SU-DHL-6 (cell line): ENCODE measurements around the gene MGRN1.

ENCODE experiments used
- H2AFZ ChIP-seq: fragments of 200-600 bp; sonication (generic); 2 replicates; pipeline ENCODE4 v1.6.1; 2014; ENCODE audit warnings: low read depth, mild to moderate bottlenecking, moderate library complexity, mixed read lengths, antibody characterized with exemption, low read length; ENCODE audit not compliant: severe bottlenecking
- H3F3A ChIP-seq: fragments of 200-600 bp; shearing (Covaris generic); 2 replicates; pipeline ENCODE4 v1.6.0; 2016; ENCODE audit warnings: antibody characterized with exemption, mild to moderate bottlenecking; ENCODE audit not compliant: insufficient read depth
- H3K27ac ChIP-seq: fragments of 200-600 bp; sonication (generic); 2 replicates; pipeline ENCODE4 v1.5.1; 2016; ENCODE audit warnings: low read depth, mild to moderate bottlenecking, low read length, moderate library complexity, mixed read lengths
- H3K27me3 ChIP-seq: fragments of 200-600 bp; sonication (generic), shearing (Covaris generic); 2 replicates; pipeline ENCODE4 v1.6.0; 2014; ENCODE audit warnings: mild to moderate bottlenecking, low read length
- H3K36me3 ChIP-seq: fragments of 200-600 bp; sonication (generic); 2 replicates; pipeline ENCODE4 v1.6.1; 2014; ENCODE audit warnings: mild to moderate bottlenecking, low read length, mixed read lengths
- H3K4me2 ChIP-seq: fragments of 300-600, 200-600 bp; shearing (Covaris generic), sonication (generic); 2 replicates; pipeline ENCODE4 v1.6.0; 2014; ENCODE audit warnings: low read length, low read depth, mild to moderate bottlenecking; ENCODE audit not compliant: poor library complexity, severe bottlenecking
- H3K4me3 ChIP-seq: fragments of 200-600 bp; sonication (generic); 2 replicates; pipeline ENCODE4 v1.5.1; 2014; ENCODE audit warnings: antibody characterized with exemption, low read length, mild to moderate bottlenecking, mixed read lengths; ENCODE audit not compliant: insufficient read depth, poor library complexity, severe bottlenecking
- H3K79me2 ChIP-seq: fragments of 200-600 bp; sonication (generic); 2 replicates; pipeline ENCODE4 v1.6.1; 2014; ENCODE audit warnings: mild to moderate bottlenecking, low read length, moderate library complexity; ENCODE audit not compliant: insufficient read depth
- H3K9ac ChIP-seq: fragments of 200-600 bp; sonication (generic); 2 replicates; pipeline ENCODE4 v1.7.0; 2014; ENCODE audit warnings: mild to moderate bottlenecking, low read length
- H3K9me2 ChIP-seq: fragments of 200-600 bp; sonication (generic); replicated peaks from 2 replicates; pipeline ENCODE4 v1.6.1; 2014; ENCODE audit warnings: low read length; ENCODE audit not compliant: insufficient read depth
- H3K9me3 ChIP-seq: fragments of 200-600 bp; sonication (generic); 2 replicates; pipeline ENCODE4 v1.6.1; 2014; ENCODE audit warnings: low read length, mixed read lengths; ENCODE audit not compliant: insufficient read depth
- H4K20me1 ChIP-seq: fragments of 200-600 bp; sonication (generic); 2 replicates; pipeline ENCODE4 v1.6.1; 2014; ENCODE audit warnings: low read depth, mild to moderate bottlenecking, antibody characterized with exemption, low read length, moderate library complexity, mixed read lengths
- EZH2phosphoT487 ChIP-seq: fragments of 200-600 bp; sonication (generic), shearing (Covaris generic); conservative IDR thresholded peaks from 2 replicates; pipeline ENCODE4 v1.6.1; 2018; ENCODE audit warnings: mild to moderate bottlenecking, antibody characterized with exemption, low read length, moderate library complexity, mixed read lengths
- TF ChIP-seq, protein P1 (sequence below): fragments of 200-600 bp; sonication (generic); IDR thresholded peaks from one replicate; pipeline ENCODE4 v1.5.1; 2017; ENCODE audit warnings: antibody characterized with exemption, mild to moderate bottlenecking, low read length, moderate library complexity; ENCODE audit not compliant: insufficient read depth, poor library complexity, severe bottlenecking

Gene MGRN1

DNA sequence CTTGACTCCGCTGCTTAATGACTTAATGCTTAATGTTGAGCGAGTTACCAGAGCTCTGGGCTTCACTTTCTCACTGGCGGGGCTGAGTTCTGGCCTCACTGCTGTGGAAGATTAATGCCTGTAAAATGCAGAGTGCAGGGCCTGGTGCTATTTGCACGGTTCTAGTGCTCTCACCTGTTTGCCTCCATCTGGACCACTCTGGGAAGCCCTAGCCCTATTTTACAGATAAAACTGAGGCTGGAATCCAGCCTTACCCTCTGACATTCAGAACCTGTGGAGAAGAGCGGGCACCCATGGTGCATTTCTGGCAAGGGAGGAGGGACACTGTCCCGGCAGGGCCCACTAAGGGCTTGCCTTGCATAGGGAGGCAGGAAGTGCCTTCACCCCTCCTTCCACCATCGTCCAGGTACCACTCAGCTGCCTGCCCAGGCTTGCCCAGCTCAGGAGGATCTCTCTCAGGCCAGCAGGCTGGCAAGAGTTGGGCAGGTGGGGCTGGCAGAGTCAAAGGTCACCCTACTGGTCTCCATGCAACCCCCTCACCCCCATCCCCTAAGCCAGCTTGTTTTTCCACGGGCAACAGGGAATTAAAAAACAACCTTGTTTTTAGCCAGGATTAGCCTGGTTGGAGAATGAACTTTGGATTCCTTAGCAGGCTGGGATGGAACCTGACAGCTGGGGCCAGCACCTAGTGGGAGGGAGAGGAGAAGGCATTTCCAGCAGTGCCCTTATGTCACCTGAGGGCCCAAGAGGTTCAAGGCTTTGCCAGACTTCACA lies 5.8 kb upstream of the MGRN1 start:
- Histone ChIP-seq H2AFZ (no peak overlapping the region), H3K4me2 (no peak overlapping the region), H3K4me3 (no peak overlapping the region), H3K27ac (no peak overlapping the region), H3K9me2 (no peaks in the 10 kb centered on the region), H4K20me1 (no peaks in the 10 kb centered on the region), H3K9ac (no peak overlapping the region), H3K36me3 (no peaks in the 10 kb centered on the region), H3K79me2 (no peaks in the 10 kb centered on the region), H3K9me3 (no peaks in the 10 kb centered on the region), H3F3A (0 out of 2 replicates have a peak, but pooled peaks cover 4% of the 10 kb centered on the region), H3K27me3 (no peaks in the 10 kb centered on the region)
- TF ChIP-seq, protein P1, sequence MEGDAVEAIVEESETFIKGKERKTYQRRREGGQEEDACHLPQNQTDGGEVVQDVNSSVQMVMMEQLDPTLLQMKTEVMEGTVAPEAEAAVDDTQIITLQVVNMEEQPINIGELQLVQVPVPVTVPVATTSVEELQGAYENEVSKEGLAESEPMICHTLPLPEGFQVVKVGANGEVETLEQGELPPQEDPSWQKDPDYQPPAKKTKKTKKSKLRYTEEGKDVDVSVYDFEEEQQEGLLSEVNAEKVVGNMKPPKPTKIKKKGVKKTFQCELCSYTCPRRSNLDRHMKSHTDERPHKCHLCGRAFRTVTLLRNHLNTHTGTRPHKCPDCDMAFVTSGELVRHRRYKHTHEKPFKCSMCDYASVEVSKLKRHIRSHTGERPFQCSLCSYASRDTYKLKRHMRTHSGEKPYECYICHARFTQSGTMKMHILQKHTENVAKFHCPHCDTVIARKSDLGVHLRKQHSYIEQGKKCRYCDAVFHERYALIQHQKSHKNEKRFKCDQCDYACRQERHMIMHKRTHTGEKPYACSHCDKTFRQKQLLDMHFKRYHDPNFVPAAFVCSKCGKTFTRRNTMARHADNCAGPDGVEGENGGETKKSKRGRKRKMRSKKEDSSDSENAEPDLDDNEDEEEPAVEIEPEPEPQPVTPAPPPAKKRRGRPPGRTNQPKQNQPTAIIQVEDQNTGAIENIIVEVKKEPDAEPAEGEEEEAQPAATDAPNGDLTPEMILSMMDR, result no peak
- no peak for TF ChIP-seq EZH2phosphoT487

DNA sequence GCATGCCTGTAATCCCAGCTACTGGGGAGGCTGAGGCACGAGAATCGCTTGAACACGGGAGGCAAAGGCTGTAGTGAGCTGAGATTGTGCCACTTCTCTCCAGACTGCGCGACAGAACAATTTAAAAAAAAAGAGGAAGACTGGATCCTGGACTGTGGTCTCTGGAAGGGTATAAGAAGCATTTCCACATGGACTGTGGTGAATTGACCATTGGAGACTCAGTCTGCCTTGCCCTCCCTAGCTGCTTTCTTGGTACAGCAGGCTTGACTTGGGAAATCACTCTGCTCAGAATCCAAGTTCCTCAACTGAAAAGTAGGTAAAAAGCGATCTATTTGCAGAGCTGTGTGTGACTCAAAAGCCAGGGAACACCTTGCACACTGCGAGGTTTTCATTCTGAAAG lies 1.0 kb upstream of the MGRN1 start:
- H4K20me1 ChIP-seq, result no peaks in the 10 kb centered on the region
- H3K9ac ChIP-seq, result peak overlapping the region; percentile 83; the same call in 1 of the 2 replicates
- TF ChIP-seq, protein P1, result no peak
- TF ChIP-seq EZH2phosphoT487, result no peak
- H3K9me2 ChIP-seq, result no peaks in the 10 kb centered on the region
- H3K9me3 ChIP-seq, result no peaks in the 10 kb centered on the region
- peaks cover 34% of the 10 kb centered on the region for H3K79me2 ChIP-seq
- no peak overlapping the region for H3K4me3 ChIP-seq
- H3F3A ChIP-seq, result no peaks in the 10 kb centered on the region
- H3K27ac ChIP-seq, result no peak overlapping the region
- no peaks in the 10 kb centered on the region for H3K27me3 ChIP-seq
- no peaks in the 10 kb centered on the region for H3K36me3 ChIP-seq
- peak overlapping the region; percentile 67 for H3K4me2 ChIP-seq
- H2AFZ ChIP-seq, result peak overlapping the region; percentile 67

DNA sequence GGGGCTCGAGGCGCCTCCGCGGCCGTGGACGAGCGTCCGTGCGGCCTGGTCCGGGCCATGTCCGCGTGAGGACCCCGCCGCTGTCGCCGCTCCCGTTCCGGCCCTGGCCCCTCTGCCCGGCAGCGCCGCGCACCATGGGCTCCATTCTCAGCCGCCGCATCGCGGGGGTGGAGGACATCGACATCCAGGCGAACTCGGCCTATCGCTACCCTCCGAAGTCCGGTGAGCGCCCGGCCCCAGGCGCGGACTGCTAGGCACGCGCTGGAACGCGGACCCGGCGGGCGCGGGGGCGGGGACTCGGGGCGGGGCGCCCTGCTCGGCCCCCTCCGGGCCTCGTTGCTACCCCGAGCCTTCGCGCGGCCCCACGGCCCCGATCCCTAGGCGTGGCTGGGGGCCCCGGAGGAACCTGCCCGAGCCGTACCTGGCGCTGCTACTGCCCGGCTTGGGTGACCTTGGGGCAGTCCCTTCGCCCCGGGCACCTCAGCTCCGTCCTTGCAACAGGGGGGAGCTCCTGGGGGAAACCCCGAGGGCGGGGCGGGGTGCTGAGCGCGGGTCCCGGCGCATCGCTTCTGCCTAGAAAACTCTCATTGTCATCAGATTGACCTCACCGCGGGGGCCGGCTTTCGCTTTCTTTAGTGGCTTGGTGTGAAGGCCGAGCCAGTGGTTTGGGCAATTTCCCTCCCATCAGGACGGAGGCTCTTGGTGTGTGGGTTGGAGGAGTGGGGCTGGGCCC lies 367 bp downstream of the MGRN1 start:
- Histone ChIP-seq H3K4me3 (peak overlapping the region; percentile 74), H3K9me3 (no peaks in the 10 kb centered on the region), H3K9ac (peak overlapping the region; percentile 83), H3K27me3 (no peaks in the 10 kb centered on the region), H3K79me2 (peaks cover 37% of the 10 kb centered on the region), H2AFZ (peak overlapping the region; percentile 69), H3K4me2 (peak overlapping the region; percentile 67), H3K36me3 (no peaks in the 10 kb centered on the region), H4K20me1 (no peaks in the 10 kb centered on the region), H3F3A (no peaks in the 10 kb centered on the region), H3K27ac (peak overlapping the region; percentile 56), H3K9me2 (no peaks in the 10 kb centered on the region)
- TF ChIP-seq, protein P1, result no peak
- TF ChIP-seq EZH2phosphoT487, result no peak
